ENCODE measurements around the gene FOXA3.
A peak's percentile ranks its signal among the peaks of the same experiment; 100 is the strongest.
"Not testable (repeated sequence)": the region's sequence is repeated elsewhere in the genome, so short reads cannot be mapped to it uniquely, and the experiment has no call there.

Gene FOXA3

GRCh38 chr19:45876411-45877197, 12.5 kb downstream of the FOXA3 start:
- no peak for DNase-seq

DNA sequence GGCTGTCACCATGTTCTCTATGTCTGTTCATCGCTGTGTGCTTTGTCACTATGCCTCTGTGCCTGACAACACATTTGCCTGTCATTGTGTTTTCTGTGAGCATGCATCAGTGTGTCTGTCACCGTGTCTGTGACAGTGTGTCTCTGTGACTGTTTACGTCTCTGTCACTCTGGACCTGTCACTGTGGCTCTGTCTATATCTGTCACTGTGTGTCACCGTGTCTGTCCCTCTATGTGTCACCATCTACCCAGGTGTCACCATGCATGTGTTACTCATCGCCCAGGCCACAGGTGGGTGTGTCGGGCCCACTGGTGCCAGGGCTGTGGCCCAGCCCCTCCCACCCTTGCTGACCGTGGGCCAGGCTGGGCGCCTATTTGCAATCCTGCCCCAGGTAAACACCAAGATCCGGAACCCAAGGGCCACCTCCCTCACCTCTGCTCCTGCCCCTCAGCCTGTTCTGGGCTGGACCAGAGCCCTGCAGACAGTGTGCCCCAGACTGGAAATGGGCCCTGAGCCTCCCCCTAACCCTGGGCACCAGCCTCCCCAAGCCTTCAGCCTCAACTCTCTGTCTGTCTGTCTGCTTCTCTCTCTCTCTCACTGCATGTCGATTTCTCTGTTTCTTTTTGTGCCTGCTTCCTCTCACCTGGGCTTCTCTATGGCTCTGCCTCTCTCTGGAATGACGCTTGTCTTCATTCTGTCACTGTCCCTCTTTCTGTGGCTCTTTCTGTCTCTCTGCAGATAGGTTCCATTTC, 14.1 kb downstream of the FOXA3 start:
- DNase-seq: no peak

- no peak for DNase-seq
These were observed 14.9 kb downstream of the FOXA3 start for GRCh38 chr19:45879055-45879454.

DNA sequence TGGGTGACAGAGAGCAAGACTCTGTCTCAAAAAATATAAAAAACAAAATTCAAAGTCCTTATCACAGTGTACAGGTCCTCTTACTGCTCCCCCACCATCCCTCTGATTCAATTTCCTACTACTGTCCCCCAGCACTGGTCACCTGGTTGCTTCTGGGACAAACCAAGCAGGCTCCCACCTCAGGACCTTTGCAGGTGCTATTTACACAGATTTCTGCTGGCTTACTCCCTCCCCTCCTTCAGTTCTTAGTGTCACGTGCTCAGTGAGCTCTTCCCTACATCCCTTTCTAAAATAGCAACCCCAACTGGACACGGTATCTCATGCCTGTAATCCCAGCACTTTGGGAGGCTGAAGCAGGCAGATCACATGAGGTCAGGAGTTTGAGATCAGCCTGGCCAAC, 15.8 kb downstream of the FOXA3 start:
- DNase-seq: no peak

GRCh38 chr19:45881082-45881908, 17.2 kb downstream of the FOXA3 start:
- peak; percentile 17 for DNase-seq

DNA sequence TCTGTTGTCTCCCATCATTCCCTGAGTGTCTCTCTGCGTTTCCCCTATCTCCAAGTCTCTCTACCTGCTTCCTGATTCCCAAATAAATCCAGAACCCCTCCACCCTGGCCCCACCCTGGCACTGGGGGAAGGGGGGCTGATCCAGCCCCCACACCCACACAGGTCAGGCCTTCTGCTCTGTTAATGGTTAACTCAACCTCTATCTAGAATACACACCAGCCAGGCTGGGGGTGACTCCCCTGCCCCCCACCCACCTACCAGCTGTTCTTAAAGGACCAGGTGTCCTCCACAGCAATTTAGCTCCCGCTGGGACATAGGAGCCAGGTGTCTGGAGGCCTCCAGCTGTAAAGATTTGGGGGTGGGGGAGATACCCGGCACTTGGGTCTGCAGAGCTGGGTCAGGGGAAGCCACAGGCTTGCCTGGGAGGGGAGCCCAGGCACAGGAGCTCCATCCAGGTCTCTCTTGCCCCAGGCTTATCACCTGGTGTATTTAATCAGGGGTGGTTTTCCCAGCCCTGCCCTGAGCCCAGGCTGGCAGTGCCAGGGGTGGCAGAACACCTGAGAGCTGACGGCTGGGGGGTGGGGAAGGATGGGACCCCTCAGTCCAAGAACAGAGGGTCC, 17.9 kb downstream of the FOXA3 start:
- DNase-seq: peak; percentile 93

GRCh38 chr19:45882652-45883585, 18.8 kb downstream of the FOXA3 start:
- peak; percentile 93 for DNase-seq

DNA sequence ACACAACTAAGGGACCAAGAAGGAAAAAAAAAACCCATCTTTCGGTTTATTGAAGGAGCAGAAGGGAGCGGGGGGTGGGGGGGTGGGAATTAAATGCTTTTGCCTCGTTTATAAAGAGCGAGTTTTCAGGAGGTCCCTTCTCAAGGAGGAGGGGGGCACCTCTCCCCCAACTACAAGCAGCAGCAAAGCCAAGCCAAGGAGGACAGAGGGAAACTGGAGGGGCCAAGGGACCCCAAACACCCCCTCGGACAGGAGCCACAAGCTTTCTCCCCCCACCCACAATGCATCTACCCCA, 19.4 kb downstream of the FOXA3 start:
- DNase-seq: no peak

- no peak for DNase-seq
These were observed 20.0 kb downstream of the FOXA3 start for GRCh38 chr19:45883881-45884681.

- DNase-seq: peak; percentile 42
These were observed 20.8 kb downstream of the FOXA3 start for GRCh38 chr19:45884682-45885555.

DNA sequence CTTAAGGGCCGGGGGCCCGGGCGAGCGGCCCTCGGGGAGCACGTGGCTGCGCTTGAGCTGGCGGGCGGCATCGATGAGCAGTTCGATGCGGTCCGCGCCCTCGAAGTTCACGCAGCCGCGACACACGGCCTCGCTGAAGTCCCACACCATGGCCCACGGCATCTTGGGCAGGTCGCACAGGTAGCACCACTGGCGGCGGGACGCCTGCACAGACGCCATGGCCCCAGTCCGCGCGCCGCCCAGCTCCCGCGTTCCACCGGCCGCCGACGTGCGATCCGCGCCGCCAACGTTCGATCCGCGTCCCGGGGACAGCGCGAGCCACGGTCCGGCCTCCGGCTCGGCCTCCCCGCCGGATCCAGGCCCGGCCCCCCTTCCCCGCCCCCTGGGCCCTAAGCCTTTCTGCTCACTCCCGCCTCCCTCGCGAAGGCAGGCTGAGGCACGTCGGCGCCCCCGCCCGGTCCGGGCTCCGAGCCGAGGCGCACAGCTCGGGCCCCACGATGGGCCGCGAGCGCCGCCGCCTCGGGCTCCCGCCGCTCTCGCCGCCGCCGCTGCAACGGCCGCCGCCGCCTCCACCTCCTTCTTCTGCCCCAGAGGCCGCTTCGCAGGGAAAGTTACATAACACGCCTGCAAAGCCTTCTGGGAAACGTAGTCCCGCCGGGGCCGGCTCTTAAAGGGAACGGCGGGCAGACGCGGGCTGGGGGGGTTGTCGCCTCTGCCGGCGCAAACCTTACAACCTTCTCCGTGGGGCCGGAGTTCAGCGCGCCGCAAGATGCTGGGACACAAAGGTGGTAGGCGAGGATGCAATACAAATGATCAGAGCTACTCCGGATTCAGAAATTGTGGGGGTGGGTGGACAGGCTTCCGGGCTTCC, 21.7 kb downstream of the FOXA3 start, which contains the start of gene IRF2BP1:
TSS of gene IRF2BP1 (minus strand) at position 586 of the 871 bp plus-strand sequence. CDS start at position 219, 367 bp downstream.
- DNase-seq: peak; percentile 96

DNA sequence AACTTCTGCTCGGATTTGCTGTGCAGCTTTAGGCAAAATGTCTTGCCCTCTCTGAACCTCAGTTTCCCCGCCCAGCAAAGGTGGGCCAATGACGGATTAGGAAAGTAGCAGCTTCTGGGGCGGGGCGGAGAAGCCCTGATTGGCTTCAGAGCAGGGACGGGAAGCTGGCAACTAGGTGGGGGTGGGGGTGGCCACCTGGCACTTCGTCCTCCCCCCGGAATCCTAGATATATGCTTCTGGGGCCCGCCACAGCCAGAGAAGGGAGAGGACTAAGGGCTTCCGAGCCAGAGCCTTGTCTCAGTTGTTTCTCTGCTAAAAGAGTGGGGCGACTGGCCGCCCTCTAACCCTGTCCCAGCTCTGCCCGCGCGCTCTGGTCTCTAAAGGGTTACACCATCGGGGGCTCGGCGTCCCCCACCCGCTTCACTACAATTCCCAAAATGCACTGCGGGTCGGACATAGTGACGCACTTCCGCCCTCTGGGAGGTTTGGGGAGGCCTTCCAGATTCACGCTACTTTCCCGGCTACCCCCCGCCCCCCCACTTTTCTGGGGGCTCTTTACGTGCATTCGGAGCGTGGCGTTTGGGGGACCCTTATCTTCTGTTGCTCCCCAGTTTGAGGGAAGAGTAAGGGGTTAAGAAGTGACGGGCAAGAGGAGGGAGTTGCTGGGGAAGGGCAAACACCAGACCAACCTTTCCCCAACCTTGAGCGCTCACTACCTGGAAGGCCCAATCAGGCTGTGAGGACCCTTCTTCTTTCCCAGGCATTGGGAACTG, 22.5 kb downstream of the FOXA3 start:
- peak; percentile 94 for DNase-seq

DNA sequence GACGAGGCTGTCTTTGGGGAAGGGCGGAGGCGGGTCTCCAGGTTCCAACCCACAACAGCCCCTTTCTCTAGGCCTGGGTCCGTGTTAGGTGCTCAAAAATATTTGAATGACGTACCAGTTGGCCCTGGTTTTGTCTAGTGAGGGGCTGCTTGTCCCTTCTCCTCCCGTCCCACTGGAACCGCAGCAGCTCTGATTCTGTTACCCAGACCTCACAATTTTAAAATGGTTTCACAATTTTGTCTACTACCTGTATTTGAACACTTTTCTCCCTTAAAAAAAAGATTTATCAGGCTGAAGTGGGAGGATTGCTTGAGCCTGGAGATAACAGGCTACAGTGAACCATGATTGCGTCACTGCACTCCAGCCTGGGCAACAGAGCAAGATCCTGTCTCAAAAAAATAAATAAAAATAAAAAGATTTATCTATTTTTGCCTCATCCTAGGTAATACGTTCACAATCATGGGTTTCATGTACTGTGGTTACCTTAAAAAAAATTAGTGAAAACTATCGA, 23.1 kb downstream of the FOXA3 start:
- DNase-seq: no peak

DNA sequence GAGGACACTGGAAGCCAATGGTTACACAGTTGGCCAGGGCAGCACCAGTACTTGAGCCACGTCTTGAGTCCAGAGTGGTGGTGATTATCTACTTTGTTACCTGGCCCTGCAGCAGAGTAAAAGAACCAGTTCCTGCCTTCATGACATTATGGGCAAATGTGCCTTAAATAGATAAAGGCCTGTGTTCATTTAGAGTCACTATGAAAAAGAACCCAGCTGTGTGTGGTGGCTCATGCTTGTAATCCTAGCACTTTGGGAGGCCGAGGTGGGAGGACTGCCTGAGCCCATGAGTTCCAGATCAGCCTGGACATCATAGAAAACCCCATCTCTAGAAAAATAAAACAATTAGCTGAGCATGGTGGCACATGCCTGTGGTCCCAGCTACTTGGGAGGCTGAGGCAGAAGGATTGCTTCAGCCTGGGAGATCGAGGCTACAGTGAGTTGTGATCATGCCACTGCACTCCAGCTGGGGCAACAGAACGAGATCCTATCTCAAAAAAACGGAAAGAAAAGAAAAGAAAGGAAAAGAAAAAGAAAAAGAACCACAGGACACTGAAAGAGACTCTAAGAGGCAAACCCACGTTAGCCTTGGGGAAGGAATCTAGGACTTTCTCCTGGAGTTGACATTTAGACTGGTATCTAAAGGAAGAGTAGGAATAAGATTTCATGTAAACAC, 25.2 kb downstream of the FOXA3 start:
- no peak for DNase-seq

DNA sequence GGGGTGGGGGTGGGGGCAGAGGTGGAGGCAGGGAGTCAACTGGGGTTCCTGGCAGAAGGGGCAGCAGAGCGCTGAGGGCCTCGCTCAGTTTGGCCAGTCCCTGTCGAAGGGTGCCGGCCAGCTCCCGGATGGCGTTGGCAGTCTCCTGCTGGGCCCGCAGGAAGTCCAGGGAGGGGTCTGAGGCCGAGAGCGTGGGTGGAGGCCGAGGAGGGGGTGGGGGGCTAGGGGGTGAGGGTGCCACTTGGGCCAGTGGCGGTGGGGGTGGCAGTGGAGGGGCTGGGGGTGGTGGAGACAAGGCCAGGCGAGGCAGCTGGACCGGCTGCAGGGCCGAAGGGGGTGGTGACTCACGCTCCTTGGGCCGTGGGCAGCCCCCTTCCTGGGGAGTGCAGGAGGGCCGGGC, 26.8 kb downstream of the FOXA3 start:
- DNase-seq: no peak

DNA sequence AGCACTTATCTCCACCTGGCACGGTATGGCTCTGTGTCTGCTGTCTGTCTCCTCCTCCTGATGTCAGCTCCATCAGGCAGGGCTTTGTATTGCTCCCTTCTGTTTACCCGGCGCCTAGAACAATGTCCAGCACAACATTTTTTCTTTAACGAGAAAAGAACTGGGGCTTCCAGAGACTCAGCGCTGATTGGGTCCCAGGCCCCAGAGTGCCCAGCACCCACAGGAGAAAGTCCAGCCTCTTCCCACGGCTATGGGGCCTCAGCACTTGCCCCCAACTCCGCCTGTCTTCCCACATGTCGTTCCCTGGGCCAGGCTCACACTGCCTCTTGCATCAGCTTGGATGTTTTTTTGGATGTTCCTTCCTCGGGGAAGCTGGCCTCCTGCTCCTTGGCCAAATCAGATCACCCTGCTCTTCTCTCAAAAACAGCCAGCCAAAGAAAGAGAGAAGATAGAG, 31.4 kb downstream of the FOXA3 start:
- DNase-seq: no peak

GRCh38 chr19:45895983-45896599, 32.0 kb downstream of the FOXA3 start:
- not testable (repeated sequence) for DNase-seq
